ENCODE measurements around the gene CCDC34.

Gene CCDC34

GRCh38 chr11:27391331-27392015 is 28.5 kb upstream of the CCDC34 start:
- DNase-seq = no peak

GRCh38 chr11:27390318-27391295 is 27.6 kb upstream of the CCDC34 start:
- no peak for DNase-seq

GRCh38 chr11:27388869-27389268 is 25.9 kb upstream of the CCDC34 start:
- DNase-seq = no peak

- DNase-seq = no peak
These were observed 25.0 kb upstream of the CCDC34 start for GRCh38 chr11:27388001-27388400.

- DNase-seq = no peak
These were observed 24.3 kb upstream of the CCDC34 start for GRCh38 chr11:27387362-27387761.

- DNase-seq = no peak
These were observed 23.3 kb upstream of the CCDC34 start for GRCh38 chr11:27386181-27386845.

- DNase-seq = no peak
These were observed 22.2 kb upstream of the CCDC34 start for GRCh38 chr11:27385245-27385644.

- DNase-seq = no peak
These were observed 21.2 kb upstream of the CCDC34 start for GRCh38 chr11:27384227-27384626.

- DNase-seq = no peak
These were observed 20.6 kb upstream of the CCDC34 start for GRCh38 chr11:27383645-27384044.

GRCh38 chr11:27381238-27381666 is 18.2 kb upstream of the CCDC34 start:
- DNase-seq = no peak

- no peak for DNase-seq
These were observed 17.8 kb upstream of the CCDC34 start for GRCh38 chr11:27380771-27381170.

- DNase-seq = no peak
These were observed 16.4 kb upstream of the CCDC34 start for GRCh38 chr11:27379449-27379848.

- DNase-seq = no peak
These were observed 12.4 kb upstream of the CCDC34 start for GRCh38 chr11:27375370-27375769.

- DNase-seq = no peak
These were observed 11.0 kb upstream of the CCDC34 start for GRCh38 chr11:27373856-27374602.

- no peak for DNase-seq
These were observed 10.4 kb upstream of the CCDC34 start for GRCh38 chr11:27373392-27373791.

- no peak for DNase-seq
These were observed 9.1 kb upstream of the CCDC34 start for GRCh38 chr11:27372164-27372563.

GRCh38 chr11:27371489-27371888 is 8.5 kb upstream of the CCDC34 start:
- DNase-seq = no peak

- no peak for DNase-seq
These were observed 7.4 kb upstream of the CCDC34 start for GRCh38 chr11:27370374-27370773.

- no peak for DNase-seq
These were observed 4.9 kb upstream of the CCDC34 start for GRCh38 chr11:27367881-27368280.

GRCh38 chr11:27363576-27364117 is 632 bp upstream of the CCDC34 start:
- no peak for DNase-seq

- no peak for DNase-seq
These were observed 1.2 kb downstream of the CCDC34 start for GRCh38 chr11:27361649-27362431.

GRCh38 chr11:27358296-27358695 is 4.7 kb downstream of the CCDC34 start:
- DNase-seq = no peak

Measured in activated CD4-positive, alpha-beta T cell treated with anti-CD3 and anti-CD28 coated beads, Interleukin-2, amount 50 U/mL, for 48 hours (primary cell).